DMS53 (cell line): ENCODE data around the gene RING1.
"Not testable (repeated sequence)": the region's sequence is repeated elsewhere in the genome, so short reads cannot be mapped to it uniquely, and the experiment has no call there.

ENCODE experiments used
- DNase-seq: peaks from one replicate; lab custom pipeline; 2025; lab: John Stamatoyannopoulos, UW

The RING1 gene

DNA sequence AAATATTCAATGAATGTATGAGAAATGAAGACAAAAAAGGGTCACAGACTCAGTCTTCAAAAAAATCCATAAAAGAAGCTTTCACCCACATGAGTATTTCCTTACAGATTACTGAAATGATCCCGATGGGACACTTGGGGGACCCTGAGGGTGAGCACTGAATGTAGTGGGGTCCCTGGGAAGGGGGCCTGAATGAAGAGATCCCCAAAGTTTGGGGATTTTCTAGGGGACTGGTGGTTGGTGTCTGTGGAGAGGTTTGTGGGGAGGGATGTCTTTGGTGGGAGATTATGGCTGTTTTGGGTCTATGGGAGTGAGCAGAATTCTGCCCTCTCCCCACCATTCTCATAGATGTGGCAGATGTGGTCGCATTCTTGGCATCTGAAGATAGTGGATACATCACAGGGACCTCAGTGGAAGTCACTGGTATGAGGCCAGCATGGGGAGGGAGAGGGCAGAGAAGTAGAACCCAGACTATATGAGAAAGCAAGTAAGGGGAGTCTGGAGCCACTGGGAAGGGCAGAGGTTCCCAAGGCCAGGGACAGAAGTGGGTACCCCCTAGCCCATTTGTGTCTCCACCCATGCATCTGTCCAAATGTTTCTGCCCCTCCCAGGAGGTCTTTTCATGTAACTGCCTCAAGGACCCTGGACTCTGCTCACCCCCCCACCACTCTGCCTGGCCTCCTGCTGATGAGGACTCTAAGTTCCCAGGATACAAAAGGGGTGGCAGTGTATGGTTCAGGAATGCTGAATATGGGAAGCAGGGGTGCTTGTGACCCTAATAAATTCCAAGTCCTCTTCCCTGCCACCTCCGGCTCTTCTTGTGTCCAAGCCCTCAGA lies 2.1 kb upstream of the RING1 start:
- no peak for DNase-seq

DNA sequence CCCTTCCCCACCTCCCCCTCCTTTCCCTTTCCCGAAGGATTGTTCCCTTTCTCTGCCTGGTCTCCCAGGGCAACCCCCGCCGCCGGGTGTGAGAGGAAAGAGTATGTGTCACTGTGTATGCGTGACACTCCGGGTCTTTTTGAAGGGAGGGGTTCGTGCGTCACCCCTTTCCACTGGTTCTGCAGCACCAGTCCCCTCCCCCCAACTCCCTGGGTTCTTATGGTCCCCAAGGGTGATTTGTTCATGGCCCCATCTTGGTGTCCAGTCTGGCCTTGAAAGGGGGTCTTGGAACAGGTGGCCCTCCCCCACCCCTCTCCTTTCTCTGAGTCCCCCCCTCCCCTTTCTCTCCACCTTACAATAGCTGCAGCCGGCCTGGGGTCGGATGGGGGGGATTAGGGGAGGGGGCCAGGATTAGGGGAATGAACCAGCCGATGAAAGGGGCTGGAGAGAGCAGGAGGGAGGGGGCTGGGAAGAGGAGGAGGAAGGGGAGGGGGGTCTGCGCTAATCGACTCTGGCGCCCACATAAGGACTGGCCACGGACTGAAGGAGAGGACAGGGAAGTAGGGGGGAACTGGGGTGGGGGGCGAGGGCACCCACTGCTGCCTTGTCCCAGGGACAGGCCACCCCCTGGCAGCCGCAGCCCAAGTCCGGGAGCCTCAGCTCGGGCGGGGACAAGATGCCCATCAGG lies 1.3 kb upstream of the RING1 start:
- DNase-seq, result peak; percentile 37

DNA sequence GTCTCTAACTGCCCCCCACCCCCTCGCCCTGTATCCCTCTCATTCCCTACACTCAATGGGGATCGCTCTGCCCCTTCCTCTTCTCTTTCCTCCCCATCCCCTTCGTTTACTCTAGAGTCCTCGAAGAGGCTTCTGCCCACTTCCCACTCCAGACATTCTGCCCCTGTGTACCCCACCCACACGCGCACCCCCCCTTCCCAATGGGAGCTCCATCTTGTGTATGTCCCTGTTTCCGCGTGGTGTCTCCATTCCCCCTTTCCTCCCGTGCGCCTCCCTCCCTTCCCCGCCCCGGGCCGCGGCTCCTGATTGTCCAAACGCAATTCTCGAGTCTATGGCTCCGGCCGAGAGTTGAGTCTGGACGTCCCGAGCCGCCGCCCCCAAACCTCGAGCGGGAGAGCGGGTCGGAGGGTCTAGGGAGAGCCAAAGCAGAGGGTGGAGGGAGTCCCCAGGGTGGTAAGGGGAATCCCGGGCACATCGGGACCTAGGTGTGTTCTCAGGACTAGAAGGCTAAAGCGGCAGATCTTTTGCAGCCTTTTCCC lies 679 bp upstream of the RING1 start:
- peak; percentile 73 for DNase-seq

DNA sequence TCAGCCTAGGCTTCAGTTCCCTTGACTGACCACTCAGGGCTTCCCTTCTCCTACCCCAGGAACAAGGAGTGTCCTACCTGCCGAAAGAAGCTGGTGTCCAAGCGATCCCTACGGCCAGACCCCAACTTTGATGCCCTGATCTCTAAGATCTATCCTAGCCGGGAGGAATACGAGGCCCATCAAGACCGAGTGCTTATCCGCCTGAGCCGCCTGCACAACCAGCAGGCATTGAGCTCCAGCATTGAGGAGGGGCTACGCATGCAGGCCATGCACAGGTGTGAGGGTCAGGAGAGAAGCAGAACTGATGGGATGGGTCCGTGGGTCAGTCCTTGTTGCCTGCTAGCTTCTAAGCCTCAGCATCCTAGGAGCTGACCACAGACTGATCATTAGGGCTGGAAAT lies 1.6 kb downstream of the RING1 start:
- no peak for DNase-seq

DNA sequence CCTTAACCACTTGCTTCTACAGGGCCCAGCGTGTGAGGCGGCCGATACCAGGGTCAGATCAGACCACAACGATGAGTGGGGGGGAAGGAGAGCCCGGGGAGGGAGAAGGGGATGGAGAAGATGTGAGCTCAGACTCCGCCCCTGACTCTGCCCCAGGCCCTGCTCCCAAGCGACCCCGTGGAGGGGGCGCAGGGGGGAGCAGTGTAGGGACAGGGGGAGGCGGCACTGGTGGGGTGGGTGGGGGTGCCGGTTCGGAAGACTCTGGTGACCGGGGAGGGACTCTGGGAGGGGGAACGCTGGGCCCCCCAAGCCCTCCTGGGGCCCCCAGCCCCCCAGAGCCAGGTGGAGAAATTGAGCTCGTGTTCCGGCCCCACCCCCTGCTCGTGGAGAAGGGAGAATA lies 2.8 kb downstream of the RING1 start:
- DNase-seq, result no peak

DNA sequence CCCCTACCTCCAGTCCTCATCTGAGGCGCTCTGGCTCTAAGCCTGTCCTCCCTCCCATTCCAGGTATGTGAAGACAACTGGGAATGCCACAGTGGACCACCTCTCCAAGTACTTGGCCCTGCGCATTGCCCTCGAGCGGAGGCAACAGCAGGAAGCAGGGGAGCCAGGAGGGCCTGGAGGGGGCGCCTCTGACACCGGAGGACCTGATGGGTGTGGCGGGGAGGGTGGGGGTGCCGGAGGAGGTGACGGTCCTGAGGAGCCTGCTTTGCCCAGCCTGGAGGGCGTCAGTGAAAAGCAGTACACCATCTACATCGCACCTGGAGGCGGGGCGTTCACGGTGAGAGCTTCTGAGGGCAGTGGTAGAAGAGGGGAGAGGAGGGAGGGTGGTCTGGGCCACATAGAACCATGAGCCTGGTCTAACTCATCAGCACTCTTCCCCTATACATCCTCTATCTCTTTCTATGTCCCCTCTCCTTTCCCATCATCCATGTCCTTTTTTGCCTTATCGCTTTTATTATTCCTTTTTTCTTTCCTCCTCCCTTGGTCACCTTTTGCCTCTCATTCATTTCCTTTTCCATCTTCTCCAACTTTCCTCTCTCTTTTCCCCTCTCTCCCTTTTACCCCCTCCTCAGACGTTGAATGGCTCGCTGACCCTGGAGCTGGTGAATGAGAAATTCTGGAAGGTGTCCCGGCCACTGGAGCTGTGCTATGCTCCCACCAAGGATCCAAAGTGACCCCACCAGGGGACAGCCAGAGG lies 3.5 kb downstream of the RING1 start:
- DNase-seq, result no peak

DNA sequence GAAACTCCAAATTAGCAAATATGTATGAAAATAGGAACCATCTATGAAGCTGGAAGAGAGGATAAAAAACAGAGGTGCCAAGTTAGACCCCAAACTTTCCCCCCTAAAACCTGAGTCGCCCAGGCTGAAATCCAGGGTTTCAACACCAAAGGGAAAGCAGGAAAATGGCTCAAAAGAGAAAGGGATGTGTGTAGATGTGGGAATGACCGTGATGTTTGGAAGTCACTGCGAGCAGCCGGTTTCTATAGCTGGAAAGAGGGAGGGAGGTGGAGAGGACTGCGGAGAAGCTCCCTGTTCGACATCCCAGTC lies 4.5 kb downstream of the RING1 start:
- DNase-seq, result peak; percentile 57

DNA sequence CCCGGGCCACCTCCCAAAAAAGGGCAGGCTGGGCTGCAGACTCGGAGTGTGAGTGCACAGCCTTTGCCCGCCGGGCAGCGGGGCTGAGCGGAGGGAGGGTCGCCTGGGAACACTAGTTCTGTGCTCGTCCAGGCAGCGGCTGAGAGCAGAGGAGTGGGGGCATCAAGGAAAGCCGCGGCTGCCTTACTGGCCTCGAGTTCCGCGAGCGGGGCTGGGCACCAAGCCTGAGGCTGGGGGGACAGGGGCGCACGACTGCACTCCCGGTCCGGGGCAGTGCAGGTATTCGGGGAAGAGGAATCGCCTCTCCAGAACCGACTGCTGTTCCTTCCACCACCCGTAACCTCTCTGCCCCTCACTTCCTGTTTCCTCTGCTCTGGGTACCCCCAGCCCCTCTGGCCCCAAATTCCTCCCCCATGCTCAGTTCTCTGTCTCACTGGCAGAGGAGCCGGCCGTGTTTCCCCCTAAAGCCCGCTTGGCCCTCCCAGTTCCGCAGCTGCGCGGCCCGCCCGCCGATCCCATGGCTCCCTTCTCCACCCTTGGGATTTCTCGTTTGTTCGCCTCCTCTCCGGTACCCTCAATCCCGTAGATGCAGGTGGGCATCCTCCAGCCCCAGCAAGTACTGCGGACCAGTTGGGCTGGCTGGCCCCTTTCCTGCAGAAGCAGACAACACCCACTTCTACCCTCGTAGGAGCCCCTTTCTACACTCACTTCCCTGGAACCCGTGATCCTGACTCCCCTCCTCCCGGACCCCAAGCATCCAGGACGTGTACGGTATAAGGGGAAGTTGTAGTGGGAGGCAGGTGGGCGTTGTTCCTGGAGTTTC lies 5.1 kb downstream of the RING1 start:
- DNase-seq, result peak; percentile 57

DNA sequence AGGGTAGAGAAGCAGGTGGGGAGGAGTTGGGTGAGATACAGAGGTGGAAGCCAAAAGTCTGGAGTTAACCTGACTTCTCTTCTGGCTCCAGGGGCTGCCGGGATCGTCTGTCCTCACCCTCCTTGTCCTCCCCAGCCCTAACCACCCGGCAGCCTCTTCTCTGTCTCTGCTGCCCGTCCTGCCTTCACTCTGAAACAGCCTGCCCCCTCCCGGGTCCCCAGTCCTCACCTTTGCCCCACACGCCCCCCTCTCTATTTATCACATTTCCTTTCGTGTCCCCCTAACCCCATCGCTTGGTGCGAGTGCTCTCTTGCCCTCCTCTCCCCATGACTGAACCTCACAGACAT lies 5.7 kb downstream of the RING1 start:
- peak; percentile 26 for DNase-seq

DNA sequence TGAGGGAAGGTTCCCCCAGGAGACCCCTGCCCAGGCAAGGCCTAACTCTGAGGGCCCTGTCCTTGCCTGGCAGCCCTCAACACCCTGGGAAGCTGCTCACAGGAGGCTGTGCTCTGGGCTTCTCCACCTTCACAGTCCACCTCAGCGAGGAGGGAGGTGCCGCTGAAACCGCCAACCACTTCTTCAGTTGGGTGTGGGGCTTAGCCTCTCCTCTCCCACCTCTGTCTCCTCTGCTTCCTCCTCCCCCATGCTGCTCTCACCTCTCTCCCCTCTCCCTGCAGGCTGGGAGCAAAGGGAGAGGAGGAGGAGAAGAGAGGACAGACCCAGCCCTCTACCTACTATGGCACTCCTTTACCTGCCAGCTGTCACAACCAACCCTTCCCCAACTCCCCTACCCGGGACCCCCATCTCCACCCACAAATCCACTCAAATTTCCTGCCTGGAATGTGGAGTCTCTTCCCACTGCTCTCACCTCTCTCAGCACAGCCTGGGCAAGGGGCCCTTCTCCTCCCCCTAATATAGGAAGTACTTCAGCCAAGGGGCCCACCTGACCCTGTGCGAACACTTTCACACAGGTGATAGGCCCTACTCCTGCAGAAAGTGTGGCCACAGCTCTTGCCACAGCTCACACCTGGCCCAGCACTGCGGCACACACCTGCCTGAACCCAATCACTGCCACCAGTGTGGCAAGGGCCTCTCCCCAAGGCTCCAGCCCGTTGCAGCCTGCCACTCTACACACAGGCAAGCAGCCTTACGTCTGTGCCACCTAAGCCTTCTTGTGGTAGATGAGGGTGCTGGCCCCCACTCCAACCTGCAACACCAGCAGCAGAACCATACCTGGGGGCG lies 7.2 kb downstream of the RING1 start:
- no peak for DNase-seq

DNA sequence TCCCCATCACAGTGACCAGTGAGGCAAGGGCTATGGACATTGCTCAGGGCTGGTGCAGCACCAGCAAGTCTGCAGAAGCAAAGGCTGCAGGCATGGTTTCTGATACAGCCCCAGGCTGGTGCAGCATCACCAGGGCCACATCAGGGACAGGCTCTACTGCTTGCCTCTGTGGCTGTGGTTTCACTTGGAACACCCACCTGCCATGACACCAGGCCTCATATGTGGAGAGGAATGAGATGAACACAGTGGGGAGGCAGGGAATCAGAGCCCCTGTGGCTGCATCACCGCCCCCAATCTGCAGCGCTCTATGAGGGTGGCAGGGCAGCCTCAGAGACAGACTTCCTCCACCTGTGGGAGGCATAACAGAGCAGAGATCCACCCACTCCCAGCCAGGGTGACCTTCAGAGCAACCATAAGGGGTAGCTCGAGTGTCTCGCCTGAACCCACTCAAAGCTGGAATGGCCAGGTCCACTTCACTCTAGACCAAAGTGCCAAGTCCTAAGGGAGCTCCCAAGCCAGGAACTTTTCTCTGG lies 7.9 kb downstream of the RING1 start:
- DNase-seq, result no peak

DNA sequence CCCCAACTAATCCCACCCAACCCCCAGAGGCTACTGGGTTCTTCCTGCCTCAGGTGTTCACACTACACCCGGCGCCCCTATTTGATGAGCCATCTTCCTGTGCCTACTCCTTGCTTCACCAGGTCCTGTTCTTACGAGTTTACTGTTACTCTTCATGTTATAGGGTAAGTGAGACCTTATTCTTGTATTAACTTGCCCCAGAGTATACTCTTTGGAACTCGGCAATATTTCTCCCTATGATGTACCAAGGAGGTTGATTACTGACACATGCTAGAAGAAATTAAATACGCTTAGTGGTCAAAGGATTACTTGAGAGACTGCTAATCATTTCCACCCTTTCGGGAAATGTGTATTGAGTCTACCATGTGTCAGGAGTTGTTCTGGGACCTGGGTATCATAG lies 8.9 kb downstream of the RING1 start:
- DNase-seq, result no peak

DNA sequence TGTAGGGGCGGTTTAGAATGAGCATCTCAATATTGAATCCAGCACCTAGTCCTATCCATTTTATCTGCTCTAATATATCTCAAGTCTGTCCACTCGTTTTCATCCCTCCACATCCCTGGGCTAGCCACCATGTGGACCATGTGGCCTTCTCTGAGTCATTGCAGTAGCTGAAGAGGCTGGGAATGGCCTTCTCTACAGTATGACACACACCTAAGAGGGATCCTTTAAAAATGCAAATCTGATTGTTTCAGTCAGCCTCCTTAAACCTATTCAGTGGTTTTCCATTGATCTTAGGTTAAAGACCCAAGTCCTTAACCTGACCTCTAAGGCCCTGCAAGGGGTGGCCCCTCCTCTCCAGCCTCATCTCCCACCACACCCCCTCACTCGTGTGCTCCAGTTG lies 9.4 kb downstream of the RING1 start:
- DNase-seq, result peak; percentile 24

DNA sequence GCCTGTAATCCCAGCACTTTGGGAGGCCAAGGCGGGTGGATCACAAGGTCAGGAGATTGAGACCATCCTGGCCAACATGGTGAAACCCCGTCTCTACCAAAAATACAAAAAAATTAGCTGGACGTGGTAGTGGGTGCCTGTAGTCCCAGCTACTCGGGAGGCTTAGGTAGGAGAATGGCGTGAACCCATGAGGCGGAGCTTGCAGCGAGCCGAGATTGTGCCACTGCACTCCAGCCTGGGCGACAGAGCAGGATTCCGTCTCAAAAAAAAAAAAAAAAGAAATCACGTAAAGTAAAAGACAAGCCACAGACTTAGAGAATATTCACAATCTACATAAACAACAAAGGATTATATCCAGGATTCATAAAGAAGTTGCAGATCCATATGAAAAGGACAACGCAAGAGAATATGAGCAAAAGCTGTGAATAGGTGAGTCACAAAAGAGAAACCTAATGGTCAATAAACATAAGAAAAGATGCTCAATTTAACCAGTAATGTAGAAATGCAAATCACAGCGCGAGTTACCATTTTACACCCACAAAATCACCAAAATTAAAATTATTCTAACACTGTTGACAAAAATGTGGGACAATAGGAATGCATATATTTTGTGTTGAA lies 18.3 kb downstream of the RING1 start:
- not testable (repeated sequence) for DNase-seq

DNA sequence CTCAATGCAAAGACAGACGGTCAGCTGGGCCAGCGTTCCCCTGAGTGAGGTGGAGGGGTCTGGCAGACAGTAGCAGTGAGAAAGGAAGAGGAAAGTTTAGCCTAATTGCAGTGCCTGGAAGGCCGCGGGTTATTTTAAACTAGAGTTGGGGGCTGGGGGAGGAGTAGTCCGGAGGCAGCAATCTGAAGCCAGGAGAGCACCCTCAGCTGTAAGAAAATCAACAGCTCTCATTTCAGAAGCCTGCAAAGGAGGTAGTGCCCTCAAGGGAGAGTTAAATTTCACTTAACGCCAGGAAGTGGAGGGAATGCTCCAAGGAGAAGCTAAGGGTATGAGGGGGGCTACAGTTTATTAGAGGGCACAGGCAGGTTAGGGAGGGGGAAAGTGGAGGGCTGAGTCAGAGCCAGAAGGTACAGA lies 26.9 kb downstream of the RING1 start:
- DNase-seq, result no peak

DNA sequence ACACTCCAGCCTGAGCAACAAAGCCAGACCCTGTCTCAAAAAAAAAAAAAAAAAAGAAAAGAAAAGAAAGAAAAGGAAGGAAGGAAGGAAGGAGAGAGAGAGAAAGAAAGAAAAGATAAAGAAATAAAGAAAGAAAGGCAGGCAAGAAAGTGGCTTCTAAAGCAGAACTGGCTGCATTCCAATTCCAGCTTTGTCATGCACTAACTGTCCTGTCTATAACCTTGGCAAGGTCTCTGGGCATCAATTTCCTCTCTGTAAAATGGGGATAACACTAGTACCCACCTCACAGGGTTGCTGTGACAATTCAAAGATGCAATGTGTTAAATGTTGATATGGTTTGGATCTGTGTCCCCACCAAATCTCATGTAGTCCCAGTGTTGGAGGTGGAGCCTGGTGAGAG lies 28.0 kb downstream of the RING1 start:
- no peak for DNase-seq

DNA sequence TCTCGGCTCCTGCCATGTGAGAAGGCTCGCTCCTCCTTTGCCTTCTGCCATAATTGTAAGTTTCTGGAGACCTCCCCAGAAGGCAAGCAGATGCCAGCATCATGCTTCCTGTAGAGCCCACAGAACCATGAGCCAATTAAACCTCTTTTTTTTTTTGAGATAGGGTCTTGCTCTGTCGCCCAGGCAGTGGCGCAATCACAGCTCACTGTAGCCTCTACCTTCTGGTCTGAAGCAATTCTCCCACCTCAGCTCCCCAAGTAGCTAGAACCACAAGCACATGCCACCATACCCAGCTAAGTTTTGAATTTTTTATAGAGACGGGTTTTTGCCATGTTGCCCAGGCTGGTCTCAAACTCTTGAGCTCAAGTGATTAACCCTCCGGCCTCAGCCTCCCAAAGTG lies 28.6 kb downstream of the RING1 start:
- DNase-seq, result no peak

DNA sequence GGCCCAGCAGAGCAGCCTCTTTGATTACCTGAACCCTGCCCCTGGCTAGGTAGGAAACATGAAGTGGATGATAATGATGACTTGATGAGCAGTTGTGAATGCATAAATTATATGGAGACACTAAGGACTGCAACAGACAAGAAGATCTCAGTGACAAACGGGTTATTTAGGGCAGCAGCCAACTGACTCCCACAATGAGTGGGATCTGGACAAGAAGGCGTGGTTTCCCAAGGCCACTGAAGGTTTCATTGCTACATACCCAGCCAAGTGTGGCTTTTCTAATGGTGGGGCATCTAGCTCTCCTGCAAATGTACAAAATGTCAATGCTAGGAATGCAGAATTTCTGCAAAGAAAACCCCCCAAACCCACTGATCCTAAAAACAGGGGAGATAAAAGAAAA lies 29.4 kb downstream of the RING1 start:
- no peak for DNase-seq

DNA sequence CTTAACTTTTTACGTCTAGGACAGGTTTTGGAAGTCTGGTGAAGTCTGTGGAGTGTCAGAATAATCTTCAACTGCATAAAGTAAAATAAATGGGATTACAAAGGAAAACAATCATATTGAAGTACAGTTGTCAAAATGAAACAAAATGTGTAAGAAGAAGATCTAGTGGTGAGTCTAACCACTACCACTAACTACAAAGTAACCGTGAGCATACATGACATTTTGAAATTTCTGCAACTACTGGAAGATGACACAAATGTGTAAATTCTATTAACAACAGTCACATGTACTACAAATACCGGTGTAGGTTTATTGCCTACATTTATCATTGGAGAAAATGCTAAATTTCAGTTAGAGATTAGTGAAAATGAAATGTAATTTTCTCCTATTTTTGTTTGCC lies 33.7 kb downstream of the RING1 start:
- no peak for DNase-seq

DNA sequence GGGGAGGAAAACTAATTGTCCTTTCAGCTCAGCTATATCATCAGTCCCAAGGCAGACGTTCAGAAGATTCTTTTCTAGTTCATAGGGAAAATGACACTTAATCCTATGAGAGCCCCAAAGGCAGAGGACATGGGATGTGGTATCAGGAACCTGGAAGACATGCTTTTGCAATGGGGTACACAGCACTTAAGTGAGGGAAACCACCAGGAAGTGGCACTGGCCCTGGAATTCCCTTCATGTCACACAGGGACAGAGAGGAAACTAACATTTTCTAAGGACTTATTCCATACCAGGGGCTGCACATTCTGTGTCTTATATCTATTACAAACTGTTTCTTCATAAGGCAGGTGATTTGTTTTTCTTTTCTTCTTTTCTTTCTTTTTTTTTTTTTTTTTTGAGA lies 35.2 kb downstream of the RING1 start:
- DNase-seq, result no peak
